Vagina (tissue), 2 donors: ENCODE data around the gene CAPN2.

Source experiments
- POLR2A ChIP-seq, 2 donors: fragments of 450-650 bp; IDR thresholded peaks; one replicate each; pipeline ENCODE4 v1.6.1; 2017; ENCODE audit warnings: antibody characterized with exemption in 2 of 2, mild to moderate bottlenecking in 2 of 2, moderate library complexity in 2 of 2
- POLR2AphosphoS5 ChIP-seq, 2 donors: sonication (generic); formaldehyde crosslinking; IDR thresholded peaks; one replicate each; pipeline ENCODE4 v1.9.0; 2017; ENCODE audit warnings: antibody characterized with exemption in 2 of 2, mild to moderate bottlenecking in 2 of 2, low read depth in 1 of 2; ENCODE audit not compliant: insufficient read depth in 1 of 2
- TF ChIP-seq, protein P1 (sequence below), 3 experiments: fragments of 450-650 bp in 2 of 3; fragments of 200-600 bp in 1 of 3; sonication (generic) in 1 of 3; IDR thresholded peaks; one replicate each; pipeline ENCODE4 v1.5.1; 2017 to 2019; ENCODE audit warnings: antibody characterized with exemption in 3 of 3, mild to moderate bottlenecking in 2 of 3, moderate library complexity in 2 of 3

DNA sequence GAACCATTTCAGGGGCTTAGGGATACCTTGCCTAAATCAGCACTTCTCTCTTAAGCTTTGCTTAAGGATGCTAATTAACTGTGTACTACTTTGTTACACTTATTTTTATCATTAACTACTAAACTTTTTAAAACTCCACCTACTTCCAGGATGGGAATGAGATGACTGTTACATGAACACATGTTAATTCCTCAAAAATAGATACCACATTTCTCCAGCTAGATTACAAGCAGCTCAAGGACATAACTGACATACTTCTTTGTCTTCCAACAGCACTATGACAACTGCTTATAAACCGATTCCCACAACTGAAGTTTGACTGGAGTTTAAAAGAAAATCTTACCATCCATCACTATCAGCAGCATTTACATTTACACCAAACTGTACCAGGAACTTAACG is 79.7 kb downstream of the CAPN2 start:
- TF ChIP-seq, protein P1, sequence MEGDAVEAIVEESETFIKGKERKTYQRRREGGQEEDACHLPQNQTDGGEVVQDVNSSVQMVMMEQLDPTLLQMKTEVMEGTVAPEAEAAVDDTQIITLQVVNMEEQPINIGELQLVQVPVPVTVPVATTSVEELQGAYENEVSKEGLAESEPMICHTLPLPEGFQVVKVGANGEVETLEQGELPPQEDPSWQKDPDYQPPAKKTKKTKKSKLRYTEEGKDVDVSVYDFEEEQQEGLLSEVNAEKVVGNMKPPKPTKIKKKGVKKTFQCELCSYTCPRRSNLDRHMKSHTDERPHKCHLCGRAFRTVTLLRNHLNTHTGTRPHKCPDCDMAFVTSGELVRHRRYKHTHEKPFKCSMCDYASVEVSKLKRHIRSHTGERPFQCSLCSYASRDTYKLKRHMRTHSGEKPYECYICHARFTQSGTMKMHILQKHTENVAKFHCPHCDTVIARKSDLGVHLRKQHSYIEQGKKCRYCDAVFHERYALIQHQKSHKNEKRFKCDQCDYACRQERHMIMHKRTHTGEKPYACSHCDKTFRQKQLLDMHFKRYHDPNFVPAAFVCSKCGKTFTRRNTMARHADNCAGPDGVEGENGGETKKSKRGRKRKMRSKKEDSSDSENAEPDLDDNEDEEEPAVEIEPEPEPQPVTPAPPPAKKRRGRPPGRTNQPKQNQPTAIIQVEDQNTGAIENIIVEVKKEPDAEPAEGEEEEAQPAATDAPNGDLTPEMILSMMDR (IDR thresholded peaks at IDR 0.05) = no peak
- TF ChIP-seq POLR2A (IDR thresholded peaks at IDR 0.05) (no peak), POLR2AphosphoS5 (IDR thresholded peaks at IDR 0.05; ENCODE audit: insufficient read depth in 1 of 2, low read depth in 1 of 2) (no peak)
